ENCODE data around the gene SFXN3.
A peak's percentile ranks its signal among the peaks of the same experiment; 100 is the strongest.
"Not testable (repeated sequence)": the region's sequence is repeated elsewhere in the genome, so short reads cannot be mapped to it uniquely, and the experiment has no call there.

Gene SFXN3

GRCh38 chr10:101016814-101017213 lies 14.2 kb upstream of the SFXN3 start:
- no peak for DNase-seq

- DNase-seq: no peak
Observed at GRCh38 chr10:101018118-101018599, 12.9 kb upstream of the SFXN3 start.

GRCh38 chr10:101018600-101019439 lies 12.2 kb upstream of the SFXN3 start:
- peak; percentile 69 to 71 for DNase-seq

DNA sequence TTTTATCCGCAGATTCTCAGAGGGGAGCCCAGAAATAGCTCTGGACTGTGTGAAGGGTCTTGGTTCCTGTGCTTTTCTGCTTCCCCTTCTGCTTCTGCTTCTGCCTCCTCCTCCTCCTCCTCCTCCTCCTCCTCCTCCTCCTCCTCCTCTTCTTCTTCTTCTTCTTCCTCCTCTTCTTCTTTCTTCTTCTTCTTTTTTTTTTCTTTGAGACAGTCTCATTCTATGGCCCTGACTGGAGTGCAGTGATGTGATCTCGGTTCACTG lies 11.7 kb upstream of the SFXN3 start:
- DNase-seq: no peak

DNA sequence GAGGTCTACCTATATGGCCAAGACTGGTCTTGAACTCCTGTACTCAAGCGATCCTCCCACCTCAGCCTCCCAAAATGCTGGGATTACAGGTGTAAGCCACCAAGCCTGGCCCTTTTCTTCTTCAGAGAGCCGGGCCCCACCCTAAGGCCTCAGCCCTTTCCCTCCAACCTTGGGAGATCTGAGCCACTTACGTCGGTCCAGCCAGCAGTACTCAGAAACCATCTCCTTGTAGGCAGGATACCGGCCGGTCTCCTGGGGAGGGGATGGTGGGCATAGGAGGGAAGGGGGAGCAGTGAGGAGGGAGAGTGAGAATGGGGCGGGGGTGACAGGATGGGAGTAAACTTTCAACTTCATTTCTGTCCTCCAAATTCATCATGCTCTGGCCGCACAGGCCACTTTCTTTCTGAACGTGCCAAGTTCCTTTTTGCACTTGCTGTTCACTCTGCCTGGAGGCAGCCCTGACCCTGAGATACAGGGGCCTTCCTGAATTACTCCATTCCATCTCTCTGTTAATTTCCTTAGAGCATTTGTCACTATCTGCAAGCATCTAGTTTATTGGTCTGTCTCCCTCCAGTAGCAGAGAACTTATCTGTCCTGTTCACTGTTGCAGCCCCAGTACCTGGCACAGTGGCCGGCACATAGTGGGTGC lies 10.5 kb upstream of the SFXN3 start:
- DNase-seq: no peak

- DNase-seq: no peak
Observed at GRCh38 chr10:101021239-101021638, 9.8 kb upstream of the SFXN3 start.

- no peak for DNase-seq
Observed at GRCh38 chr10:101021692-101022251, 9.3 kb upstream of the SFXN3 start.

- no peak for DNase-seq
Observed at GRCh38 chr10:101022967-101023705, 7.9 kb upstream of the SFXN3 start.

GRCh38 chr10:101027106-101027720 lies 3.8 kb upstream of the SFXN3 start:
- no peak for DNase-seq

GRCh38 chr10:101028446-101029337 lies 2.3 kb upstream of the SFXN3 start:
- no peak for DNase-seq

DNA sequence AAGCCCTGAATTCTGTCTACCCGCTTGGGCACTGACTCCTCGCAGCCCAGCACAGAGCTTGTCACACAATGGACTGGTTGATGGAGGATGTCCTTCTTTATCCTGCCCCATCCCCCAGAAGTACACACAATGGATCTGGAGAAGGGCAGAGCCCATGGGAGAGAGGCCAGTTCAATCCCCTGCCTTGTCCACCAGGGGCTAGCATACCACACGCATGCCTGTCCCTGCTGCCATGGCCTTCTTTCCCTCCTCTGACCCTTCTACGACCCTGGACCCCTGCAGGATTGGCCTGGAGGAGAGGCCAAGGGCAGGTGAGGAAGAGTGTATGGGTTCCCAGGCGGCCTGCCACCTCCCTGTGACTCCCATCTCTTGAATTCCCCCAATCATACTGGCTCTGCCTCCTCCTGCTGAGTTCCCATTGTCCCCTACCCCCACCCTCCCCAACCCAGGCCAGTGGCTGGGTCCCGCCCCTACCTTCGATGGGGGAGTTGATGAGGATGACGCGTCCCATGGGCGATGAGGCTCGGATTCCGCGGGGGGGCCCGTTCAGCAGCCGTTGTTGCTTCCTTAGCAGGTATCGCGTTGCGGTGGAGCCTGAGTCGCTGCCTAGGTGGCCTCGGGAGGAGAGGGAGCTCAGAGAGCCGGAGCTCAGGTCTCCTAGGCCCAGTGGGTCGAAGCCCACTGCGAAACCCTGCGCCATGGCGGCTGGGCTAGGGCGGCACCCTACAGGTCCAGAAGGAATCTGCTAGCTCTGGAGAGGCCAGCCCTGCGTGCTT lies 1.3 kb upstream of the SFXN3 start:
- DNase-seq: no peak

GRCh38 chr10:101030496-101031127 lies 422 bp upstream of the SFXN3 start:
- DNase-seq: no peak

DNA sequence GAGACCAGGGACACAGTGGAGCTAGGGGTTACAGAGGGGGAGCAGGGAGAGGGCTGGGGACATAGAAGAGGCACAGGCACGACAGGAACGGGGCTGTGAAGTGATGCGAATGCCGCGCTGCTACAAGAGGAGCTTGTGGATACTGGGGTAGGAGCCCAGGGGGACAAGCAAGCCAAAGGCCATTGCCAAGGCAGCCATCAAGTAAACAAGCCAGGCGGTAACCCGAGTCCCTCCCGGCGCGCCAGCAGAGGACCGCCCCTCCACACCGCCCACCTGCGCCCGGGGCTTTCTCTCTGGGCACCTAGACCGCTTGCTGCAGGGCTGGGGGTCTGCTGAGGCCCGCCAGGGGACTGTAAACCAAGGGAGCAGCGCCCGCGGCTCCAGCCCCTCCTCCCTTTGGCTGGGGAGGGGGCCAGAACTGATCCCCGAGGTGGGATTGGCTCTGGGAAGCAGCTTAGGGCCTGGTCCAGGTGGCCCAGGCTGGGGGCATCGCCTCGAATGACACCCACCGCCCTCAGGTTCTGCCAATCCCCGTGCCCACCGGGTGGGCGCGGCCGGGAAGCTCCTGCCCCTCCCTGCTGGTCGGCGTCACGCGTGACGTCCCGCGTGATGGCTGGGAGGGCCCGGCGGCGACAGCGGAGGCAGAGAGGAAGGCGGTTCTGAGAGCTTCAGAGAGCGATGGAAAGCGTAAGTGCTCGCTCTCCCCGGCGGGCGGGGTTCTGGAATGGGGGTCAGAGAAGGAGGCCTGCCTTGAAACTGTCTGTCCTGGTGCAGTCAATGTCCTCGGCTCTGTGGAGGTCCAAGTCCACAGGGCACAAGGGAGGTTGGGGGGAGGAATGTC lies 982 bp downstream of the SFXN3 start:
- peak in 1 of 2 experiments; percentile 20 for DNase-seq

GRCh38 chr10:101032637-101033224 lies 1.7 kb downstream of the SFXN3 start:
- DNase-seq: no peak

DNA sequence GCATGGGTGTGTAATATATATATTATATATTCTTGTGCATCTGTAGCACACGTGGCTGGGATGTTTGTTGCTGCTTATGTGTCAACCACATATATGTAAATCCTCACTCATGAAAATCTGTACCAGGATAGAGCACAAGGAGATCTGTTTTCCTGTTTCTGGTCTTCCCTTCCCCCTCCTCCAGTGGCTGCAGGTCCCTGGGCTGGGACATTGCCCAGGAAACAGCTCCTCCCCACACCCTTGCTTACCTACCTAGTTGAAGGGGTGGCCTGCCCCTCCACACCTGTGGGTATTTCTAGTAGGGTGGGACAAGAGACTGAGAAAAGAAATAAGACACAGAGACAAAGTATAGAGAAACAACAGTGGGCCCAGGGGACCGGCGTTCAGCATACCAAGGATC lies 2.2 kb downstream of the SFXN3 start:
- no peak for DNase-seq

DNA sequence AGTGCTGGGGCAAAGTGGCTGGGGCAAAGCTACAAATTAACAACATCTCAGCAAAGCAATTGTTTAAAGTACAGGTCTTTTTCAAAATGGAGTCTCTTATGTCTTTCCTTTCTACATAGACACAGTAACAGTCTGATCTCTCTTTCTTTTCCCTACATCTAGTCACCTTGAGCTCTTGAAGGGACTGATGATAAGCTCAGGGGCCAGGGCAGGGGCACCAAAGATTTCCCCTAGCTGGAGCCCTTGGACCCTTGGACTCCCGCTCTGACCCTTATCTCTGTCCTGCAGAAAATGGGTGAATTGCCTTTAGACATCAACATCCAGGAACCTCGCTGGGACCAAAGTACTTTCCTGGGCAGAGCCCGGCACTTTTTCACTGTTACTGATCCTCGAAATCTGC lies 3.4 kb downstream of the SFXN3 start:
- DNase-seq: not testable (repeated sequence)

DNA sequence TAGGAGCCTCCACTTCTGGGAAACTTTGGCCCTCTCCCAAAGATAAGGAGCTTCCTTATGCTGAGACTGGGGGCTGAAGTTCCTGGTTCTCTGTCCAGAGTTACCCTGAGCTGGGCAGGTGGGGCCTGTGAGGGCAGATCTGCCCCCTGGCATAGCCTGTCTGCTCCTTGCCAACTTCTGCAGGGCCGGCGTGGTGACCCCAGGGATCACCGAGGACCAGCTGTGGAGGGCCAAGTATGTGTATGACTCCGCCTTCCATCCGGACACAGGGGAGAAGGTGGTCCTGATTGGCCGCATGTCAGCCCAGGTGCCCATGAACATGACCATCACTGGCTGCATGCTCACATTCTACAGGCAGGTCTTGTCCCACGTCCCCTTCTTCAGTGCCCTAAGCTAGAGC lies 4.3 kb downstream of the SFXN3 start:
- no peak for DNase-seq

- no peak for DNase-seq
Observed at GRCh38 chr10:101035916-101036702, 5.1 kb downstream of the SFXN3 start.
